CD4-positive, alpha-beta T cell treated with Interferon gamma for 1 hour (primary cell): ENCODE data around the gene FBP1.
A peak's percentile ranks its signal among the peaks of the same experiment; 100 is the strongest.
"Not testable (repeated sequence)": the region's sequence is repeated elsewhere in the genome, so short reads cannot be mapped to it uniquely, and the experiment has no call there.

Experiments
- DNase-seq: peaks from one replicate; pipeline ENCODE4 v3.0.0-alpha.2; 2020

The FBP1 gene

DNA sequence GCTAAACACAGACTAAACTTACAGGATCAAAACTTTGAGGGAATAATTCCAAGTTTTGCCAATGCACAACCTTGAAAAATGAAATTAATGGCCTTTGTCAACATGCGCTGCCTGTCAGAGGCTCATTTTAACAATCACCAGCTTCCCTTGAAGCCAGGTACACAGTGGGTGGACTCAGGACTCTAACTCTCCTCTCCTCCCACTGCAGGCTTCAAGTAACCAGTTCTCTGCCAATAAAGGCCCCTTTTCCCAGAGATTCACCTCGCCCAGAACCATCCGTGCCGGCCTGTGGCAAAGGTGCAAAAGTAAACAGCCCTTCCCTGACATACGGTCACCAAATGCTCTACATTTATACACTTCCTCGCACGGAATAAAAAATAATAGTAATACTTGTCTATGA is 27.2 kb downstream of the FBP1 start:
- DNase-seq = no peak

DNA sequence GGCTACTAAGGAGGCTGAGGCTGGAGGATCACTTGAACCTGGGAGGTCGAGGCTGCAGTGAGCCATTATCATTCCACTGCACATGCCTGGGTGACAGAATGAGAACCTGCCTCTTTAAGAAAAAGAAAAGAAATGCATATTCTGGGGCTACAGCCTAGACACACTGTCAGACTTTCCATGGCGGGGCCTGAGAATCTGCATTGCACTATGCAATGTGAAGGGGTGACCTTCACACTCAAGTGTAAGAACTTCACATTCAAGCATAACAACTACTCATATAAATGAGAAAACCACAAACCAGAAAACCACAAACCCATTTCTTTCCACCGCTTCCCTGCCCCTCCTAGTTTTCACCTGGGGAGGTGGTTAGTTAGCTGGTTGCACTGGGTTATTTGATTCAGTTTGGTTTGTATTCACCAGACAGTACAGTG is 27.7 kb downstream of the FBP1 start:
- DNase-seq = no peak

DNA sequence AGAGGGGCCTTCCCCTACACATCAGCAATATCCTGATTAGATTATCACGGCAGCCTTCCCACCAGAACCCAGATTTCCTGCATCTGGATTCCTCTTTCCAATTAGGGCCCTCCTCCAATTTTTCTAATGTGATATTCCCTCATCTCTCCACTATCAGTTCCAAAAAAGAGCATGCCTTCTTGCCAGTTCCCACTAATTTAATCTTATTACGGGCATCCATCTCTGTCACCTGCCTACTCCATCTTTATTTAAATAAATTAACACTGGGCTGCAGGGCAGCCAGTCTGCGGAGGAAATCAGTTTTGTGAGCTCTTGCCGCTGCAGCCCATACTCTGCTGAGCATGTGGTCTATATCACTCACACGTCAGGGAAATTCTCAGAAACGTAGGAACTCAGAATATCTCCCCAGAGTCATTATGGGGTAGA is 29.1 kb downstream of the FBP1 start:
- DNase-seq = no peak

- DNase-seq = no peak
Measured at GRCh38 chr9:94607423-94607691, 32.0 kb downstream of the FBP1 start.

GRCh38 chr9:94606646-94607422 is 32.5 kb downstream of the FBP1 start:
- DNase-seq = no peak

GRCh38 chr9:94603259-94604160 is 35.8 kb downstream of the FBP1 start:
- DNase-seq = peak; percentile 50

GRCh38 chr9:94602666-94603065 is 36.7 kb downstream of the FBP1 start:
- DNase-seq = no peak

DNA sequence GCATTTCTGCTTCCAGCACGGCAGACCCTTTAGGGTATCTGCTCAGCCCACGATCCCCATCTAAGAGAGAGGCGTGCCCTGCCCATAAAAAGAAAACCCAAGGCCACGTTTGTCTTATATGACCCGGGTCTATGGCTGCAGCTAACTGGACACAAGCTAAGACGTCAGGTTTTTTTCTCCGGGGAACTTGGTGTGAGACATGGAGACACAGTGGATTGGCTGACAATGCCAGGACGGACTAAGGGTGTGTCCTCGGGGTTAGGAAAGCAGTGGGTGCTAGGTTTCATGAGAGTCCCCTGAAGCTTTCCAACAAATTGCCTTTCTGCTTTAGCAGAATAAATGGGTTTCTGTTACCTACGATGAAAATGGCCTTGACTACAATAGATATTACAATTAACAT is 38.6 kb downstream of the FBP1 start:
- no peak for DNase-seq

- no peak for DNase-seq
Measured at GRCh38 chr9:94600258-94600657, 39.1 kb downstream of the FBP1 start.

DNA sequence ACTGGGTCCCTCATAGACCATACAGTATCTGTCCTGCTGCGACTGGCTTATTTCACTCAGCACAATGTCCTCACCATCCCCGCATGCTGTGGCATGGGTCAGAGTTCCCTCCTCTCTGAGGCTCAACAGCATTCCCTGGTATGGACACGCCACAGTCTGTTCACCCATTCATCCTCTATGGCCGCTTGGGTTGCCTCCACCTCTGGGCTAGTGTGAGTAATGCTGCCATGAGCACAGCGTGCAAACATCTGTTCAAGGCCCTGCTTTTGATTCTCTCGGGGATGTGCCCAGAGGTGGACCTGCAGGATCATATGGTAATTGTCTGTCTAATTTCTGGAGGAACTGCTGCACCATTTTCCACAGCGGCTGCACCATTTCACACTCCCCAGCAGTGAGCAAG is 40.2 kb downstream of the FBP1 start:
- DNase-seq = no peak

GRCh38 chr9:94593459-94594345 is 45.6 kb downstream of the FBP1 start, which contains the start of gene FBP2:
FBP2 (minus strand) TSS chr9:94593824; CDS start chr9:94593726, 98 bp downstream.
- no peak for DNase-seq

DNA sequence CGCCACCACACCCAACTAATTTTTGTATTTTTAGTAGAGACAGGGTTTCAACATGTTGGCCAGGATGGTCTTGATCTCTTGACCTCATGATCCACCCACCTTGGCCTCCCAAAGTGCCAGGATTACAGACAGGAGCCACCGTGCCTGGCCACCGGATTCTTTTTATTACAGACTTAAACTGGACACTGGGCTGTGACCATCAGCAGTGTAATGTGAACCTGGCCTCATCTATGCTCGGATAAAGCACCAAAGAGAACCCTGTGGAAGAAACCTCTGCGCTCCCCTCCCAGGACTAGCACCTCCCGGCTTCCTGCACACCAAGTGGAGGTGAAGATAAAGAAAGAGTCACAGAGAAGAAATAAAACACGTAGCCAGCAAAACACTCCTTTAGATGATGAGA is 46.6 kb downstream of the FBP1 start:
- DNase-seq = not testable (repeated sequence)

GRCh38 chr9:94591876-94592275 is 47.4 kb downstream of the FBP1 start:
- no peak for DNase-seq

GRCh38 chr9:94591046-94591545 is 48.2 kb downstream of the FBP1 start:
- DNase-seq = not testable (repeated sequence)

DNA sequence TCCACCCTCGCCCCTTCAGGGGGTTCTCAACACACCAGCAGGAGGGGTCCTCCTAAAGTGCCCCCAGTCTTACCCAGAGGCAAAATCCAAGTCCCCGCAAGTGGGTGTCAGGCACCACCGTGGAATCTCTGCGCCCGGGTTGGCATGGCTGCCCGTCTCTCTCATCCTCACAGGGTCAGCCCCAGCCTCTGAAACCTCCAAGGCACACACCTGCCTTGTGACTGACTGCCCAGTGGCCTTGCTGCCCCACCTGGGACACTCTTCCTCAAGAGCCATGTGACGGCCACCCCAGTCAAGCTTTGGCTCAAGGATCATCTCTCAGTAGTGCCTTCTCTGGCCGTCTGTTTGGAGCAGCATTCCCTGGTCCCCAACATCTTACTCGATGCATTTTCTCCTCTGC is 50.6 kb downstream of the FBP1 start:
- DNase-seq = no peak

- no peak for DNase-seq
Measured at GRCh38 chr9:94586814-94587213, 52.5 kb downstream of the FBP1 start.

- no peak for DNase-seq
Measured at GRCh38 chr9:94586316-94586715, 53.0 kb downstream of the FBP1 start.

GRCh38 chr9:94584555-94584954 is 54.8 kb downstream of the FBP1 start:
- DNase-seq = no peak

GRCh38 chr9:94581728-94582127 is 57.6 kb downstream of the FBP1 start:
- DNase-seq = no peak

DNA sequence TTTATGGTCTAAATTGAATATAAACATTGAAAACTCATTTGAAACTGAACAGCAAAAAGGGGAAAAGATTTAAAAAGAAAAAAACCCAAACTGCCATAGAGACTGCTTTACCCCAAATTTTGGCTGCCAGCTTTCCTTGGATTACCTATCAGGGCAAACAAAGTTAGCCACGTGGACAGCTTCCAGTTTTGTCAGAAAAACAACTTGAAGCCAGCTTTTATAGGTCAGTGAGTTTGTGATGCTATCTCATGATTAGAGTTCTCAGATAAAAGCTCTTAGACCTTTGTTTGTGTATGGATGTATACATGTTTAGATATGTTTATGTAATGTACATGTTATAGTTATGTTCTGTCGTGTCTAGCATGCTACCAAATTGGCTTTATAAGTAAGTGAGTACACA is 61.7 kb downstream of the FBP1 start:
- no peak for DNase-seq

GRCh38 chr9:94577036-94577435 is 62.3 kb downstream of the FBP1 start:
- no peak for DNase-seq

- no peak for DNase-seq
Measured at GRCh38 chr9:94576131-94576530, 63.2 kb downstream of the FBP1 start.
